Ectodermal cell (in vitro differentiated cells): ENCODE data around the gene ADARB2.

Source experiments
- H3K27ac ChIP-seq: 2 replicates; pipeline ENCODE4 v1.7.0; 2013; ENCODE audit warnings: mild to moderate bottlenecking, low read depth, low read length; ENCODE audit not compliant: insufficient read depth, poor library complexity, severe bottlenecking
- H3K27me3 ChIP-seq: 2 replicates; pipeline ENCODE4 v1.7.0; 2013; ENCODE audit warnings: mild to moderate bottlenecking, low read length; ENCODE audit not compliant: insufficient read depth, control insufficient read depth, poor library complexity, severe bottlenecking
- H3K36me3 ChIP-seq: one replicate; pipeline ENCODE4 v1.7.0; 2013; ENCODE audit warnings: low read length; ENCODE audit not compliant: control insufficient read depth, insufficient read depth
- H3K4me1 ChIP-seq: one replicate; pipeline ENCODE4 v1.7.0; 2013; ENCODE audit warnings: low read length; ENCODE audit not compliant: control insufficient read depth, insufficient read depth
- H3K4me3 ChIP-seq: 2 replicates; pipeline ENCODE4 v1.7.0; 2013; ENCODE audit warnings: low read depth, low read length, control low read depth; ENCODE audit not compliant: insufficient read depth
- H3K9me3 ChIP-seq: 2 replicates; pipeline ENCODE4 v1.7.0; 2013; ENCODE audit warnings: mild to moderate bottlenecking, low read length, moderate library complexity; ENCODE audit not compliant: control insufficient read depth
- WGBS, 2 experiments: methylation state at CpG; one replicate each; pipeline ENCODE4 v1.1.7; 2013; ENCODE audit warnings: missing lambda C conversion rate in 2 of 2; 5-methylcytosine and 5-hydroxymethylcytosine counted together

ADARB2 gene

DNA sequence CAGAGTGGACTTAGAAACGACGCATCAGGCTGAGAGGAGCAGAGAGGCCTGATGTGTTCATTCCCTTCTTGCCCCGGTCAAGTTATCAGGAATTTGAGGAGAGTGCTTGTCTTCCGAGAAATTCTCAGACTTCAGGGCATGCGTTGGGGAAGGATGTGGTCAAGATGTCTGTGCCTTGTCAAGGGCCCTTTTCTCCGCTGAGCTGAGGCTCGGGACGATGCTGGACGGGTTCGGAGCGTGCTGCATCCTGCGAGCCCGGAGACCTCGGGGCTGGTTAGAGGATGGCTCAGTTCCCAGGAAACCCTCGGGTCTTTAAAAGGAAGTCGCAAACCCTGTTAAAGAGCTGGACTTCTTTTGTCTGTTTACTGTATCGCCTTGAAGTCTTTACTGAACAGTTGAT is 325.4 kb downstream of the ADARB2 start:
- 92 to 97% methylated on average over 17 of the region's 17 CpGs for WGBS, 2 experiments
- H3K9me3 ChIP-seq = no peaks in the 10 kb centered on the region
- H3K27ac ChIP-seq = no peak overlapping the region
- no peaks in the 10 kb centered on the region for H3K4me1 ChIP-seq
- no peaks in the 10 kb centered on the region for H3K27me3 ChIP-seq
- no peaks in the 10 kb centered on the region for H3K36me3 ChIP-seq
- no peak overlapping the region for H3K4me3 ChIP-seq

GRCh38 chr10:1411451-1411850 is 325.9 kb downstream of the ADARB2 start:
- Histone ChIP-seq H3K27me3 (no peaks in the 10 kb centered on the region), H3K36me3 (no peaks in the 10 kb centered on the region), H3K9me3 (no peaks in the 10 kb centered on the region), H3K4me3 (no peak overlapping the region), H3K27ac (no peak overlapping the region), H3K4me1 (no peaks in the 10 kb centered on the region)
- WGBS, 2 experiments = 90% methylated on average over 17 of the region's 17 CpGs

DNA sequence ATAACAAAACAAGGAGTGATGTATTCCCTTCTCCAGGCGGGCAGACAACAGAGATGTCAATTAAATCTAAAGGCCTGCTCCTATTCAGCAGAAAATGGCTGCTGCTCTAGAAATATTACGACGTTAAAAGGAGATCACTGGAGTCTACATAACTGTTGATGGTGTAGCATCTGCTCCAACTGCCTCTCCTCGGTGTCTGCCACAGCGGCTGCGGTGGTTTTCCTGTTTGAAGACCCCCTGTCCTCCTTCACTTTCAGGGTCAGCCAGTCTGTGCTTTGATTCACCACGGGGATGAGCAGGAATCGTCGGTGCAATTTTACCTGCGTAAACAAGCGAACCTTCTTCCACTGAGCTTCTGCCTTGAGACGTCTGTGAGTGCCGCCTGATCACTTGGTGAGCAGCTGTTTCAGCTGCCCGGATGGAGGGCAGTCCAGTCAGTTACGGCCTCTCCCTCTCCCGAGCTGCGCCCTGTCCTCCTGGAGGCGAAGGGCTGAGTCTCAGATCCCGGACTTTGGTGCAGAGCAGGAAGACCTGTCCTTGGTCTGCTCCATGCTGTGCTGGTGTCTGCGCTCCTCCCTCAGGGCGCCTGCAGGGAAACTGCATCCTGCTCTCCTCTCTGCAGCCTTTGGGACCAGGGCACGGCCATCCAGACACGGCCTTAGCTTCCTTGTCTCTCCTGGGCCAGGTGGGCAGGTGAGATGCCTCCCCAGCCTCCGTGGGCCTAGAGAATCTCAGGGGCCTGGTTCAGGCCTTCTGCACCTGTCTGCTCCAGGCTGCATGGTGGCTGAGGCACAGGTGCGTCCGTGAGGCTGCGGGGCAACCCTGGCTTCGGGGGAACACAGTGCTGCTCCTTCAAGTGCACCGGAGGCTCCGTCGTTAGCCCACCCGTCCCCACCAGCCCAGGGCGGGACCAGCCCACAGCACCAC is 326.6 kb downstream of the ADARB2 start:
- no peaks in the 10 kb centered on the region for H3K27me3 ChIP-seq
- H3K27ac ChIP-seq = no peak overlapping the region
- H3K9me3 ChIP-seq = no peaks in the 10 kb centered on the region
- no peaks in the 10 kb centered on the region for H3K36me3 ChIP-seq
- no peak overlapping the region for H3K4me3 ChIP-seq
- H3K4me1 ChIP-seq = no peaks in the 10 kb centered on the region
- WGBS, 2 experiments = 94 to 95% methylated on average over 33 of the region's 33 CpGs

GRCh38 chr10:1410032-1410431 is 327.3 kb downstream of the ADARB2 start:
- Histone ChIP-seq H3K27me3 (no peaks in the 10 kb centered on the region), H3K27ac (no peak overlapping the region), H3K4me1 (no peaks in the 10 kb centered on the region), H3K36me3 (no peaks in the 10 kb centered on the region), H3K9me3 (no peaks in the 10 kb centered on the region), H3K4me3 (no peak overlapping the region)
- 93 to 95% methylated on average over 11 of the region's 11 CpGs for WGBS, 2 experiments

DNA sequence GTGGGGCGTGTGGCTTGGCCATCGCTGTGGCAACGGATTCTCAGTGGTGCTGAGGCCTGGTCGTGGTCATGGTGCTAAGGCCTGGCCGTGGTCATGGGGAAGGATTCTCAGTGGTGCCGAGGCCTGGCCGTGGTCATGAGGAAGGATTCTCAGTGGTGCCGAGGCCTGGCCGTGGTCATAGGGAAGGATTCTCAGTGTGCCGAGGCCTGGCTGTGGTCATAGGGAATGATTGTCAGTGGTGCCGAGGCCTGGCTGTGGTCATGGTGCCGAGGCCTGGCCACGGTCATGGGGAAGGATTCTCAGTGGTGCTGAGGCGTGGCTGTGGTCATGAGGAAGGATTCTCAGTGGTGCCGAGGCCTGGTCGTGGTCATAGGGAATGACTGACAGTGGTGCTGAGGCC is 327.9 kb downstream of the ADARB2 start:
- 89 to 90% methylated on average over 16 of the region's 16 CpGs for WGBS, 2 experiments
- Histone ChIP-seq H3K4me3 (no peak overlapping the region), H3K27me3 (no peaks in the 10 kb centered on the region), H3K4me1 (no peaks in the 10 kb centered on the region), H3K27ac (no peak overlapping the region), H3K9me3 (no peaks in the 10 kb centered on the region), H3K36me3 (no peaks in the 10 kb centered on the region)

DNA sequence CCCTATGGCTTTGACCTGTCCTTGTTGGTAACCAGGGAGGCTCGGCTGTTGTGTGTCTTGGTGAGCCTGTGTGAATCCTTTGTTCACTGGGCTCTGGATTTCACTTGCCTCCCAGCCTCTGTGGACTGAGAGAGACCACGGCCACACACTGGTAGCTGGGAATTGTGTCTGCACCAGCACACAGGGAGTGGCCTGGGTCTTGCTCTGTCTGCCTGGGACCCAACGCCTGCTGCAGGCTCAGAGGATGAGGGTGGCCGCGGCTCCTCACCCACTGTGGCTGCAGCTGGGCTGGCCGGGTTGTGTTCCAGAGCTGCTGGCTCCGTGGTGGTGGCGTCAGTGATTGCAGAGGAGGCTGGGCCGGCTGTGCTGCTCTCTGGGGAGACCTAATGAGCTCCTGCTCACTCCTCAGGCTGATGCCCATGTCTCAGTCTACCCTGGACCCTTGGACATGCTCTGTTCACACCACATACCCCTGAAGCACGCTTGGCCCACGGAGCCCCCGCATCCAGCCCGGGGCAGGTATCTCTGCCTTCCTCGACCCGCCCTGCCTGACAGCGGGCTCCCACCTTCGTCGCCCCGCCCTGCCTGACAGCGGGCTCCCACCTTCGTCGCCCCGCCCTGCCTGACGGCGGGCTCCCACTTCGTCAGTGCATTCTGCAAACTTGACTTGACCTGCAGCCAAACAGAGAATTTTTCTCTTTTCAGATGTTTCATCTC is 328.5 kb downstream of the ADARB2 start:
- H3K4me3 ChIP-seq = no peak overlapping the region
- H3K27ac ChIP-seq = no peak overlapping the region
- no peaks in the 10 kb centered on the region for H3K4me1 ChIP-seq
- 85 to 87% methylated on average over 26 of the region's 26 CpGs for WGBS, 2 experiments
- no peaks in the 10 kb centered on the region for H3K9me3 ChIP-seq
- no peaks in the 10 kb centered on the region for H3K36me3 ChIP-seq
- H3K27me3 ChIP-seq = no peaks in the 10 kb centered on the region

DNA sequence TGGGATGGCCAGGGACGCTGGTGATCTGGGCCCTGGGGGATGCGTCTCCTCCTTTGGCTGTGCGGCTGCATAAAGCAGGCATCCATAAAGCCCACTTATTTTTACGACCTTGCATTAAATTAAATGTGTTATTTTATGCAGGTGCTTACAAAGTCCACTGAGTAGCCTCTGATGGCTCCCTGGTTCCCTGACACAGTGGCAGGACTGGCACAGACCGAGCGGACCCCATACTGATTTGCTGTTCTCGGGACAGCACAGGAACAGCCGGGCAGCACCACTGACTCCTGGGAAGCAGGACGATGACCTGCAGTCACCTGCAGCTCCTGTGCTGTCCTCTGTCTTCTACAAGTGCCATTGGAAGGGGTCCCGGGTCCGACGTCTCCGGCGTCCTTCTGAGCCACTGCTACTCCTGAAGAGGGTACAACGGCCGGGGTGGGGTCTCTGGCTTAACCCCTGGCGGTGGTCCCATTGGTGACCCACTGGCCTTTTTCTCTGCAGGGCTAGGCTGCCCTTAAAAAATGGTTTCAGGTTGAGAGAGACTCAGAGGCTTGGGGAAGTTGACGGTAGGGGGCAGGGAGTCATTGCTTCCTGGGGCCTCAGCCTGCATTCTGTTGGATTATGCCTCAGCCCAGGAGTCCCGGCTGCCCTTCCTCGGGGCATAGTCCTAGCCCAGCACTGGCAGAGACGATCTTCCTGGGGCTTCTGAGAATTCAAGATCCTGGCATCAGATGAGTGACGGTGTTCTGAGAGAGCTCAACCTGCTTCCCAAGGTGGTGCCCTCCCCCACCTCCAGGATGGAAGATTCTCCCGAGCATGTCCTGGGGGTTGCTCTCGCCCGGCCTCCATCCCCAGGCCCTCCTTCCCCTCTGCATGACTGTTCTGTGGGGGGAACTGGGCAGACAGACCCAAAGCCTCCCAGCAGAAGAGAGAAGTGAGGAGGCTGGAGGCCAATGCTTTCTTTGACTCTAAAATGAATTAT is 330.1 kb downstream of the ADARB2 start:
- Histone ChIP-seq H3K27me3 (no peaks in the 10 kb centered on the region), H3K27ac (no peak overlapping the region), H3K36me3 (no peaks in the 10 kb centered on the region), H3K4me3 (no peak overlapping the region), H3K9me3 (no peaks in the 10 kb centered on the region), H3K4me1 (no peaks in the 10 kb centered on the region)
- WGBS, 2 experiments = 86 to 89% methylated on average over 25 of the region's 25 CpGs

DNA sequence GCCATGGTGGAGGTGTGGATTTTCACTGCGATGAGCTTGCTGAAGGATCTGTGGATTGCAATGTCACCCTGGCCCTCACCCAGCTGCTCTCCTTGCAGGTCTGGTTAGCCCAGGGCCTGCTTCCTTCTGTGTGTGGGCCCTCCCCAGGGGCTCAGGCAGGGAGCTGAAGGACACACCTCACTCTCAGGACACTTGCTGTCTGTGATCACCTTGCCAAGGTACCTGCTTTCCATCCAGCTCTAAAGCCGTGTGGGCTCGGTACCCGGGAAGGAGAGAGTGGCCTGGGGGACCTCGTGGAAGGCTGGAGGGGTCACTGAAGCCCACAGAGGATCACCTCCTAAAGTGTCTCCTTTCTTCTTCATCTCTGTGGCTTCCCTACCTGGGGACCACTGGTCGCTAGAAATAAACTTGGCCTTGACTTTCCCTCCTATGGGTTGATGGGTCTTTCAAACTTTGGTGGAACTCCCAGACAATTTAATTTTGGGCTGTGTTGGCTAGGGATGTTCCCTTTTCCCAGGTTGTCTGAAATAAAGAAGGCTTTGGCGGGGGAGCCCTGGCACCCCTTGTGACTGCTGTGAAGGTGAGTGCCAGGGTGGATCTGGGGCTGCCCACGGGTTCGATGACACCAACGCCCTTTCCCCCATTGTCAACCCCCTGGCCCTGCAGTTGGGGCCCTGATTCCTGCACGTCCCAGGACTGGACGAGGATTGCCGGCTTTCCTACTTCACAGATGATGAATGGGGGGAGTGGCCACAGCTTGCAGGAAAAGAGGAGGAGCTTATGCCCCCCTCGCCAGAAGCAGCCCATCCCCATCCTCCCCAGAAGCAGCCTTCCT is 331.0 kb downstream of the ADARB2 start:
- Histone ChIP-seq H3K27me3 (no peaks in the 10 kb centered on the region), H3K36me3 (no peaks in the 10 kb centered on the region), H3K4me3 (no peak overlapping the region), H3K27ac (no peak overlapping the region), H3K4me1 (peaks cover under 1% of the 10 kb centered on the region), H3K9me3 (no peaks in the 10 kb centered on the region)
- WGBS, 2 experiments = 91 to 92% methylated on average over 14 of the region's 14 CpGs
